Ovary (tissue), 9 donors: ENCODE measurements around the gene SOX15. TPM values are rescaled to one million over a fixed set of nuclear protein-coding genes. Genes with fewer than 3 reads are reported as not detected.

Experiments used
- DNase-seq, 5 donors: peaks; one replicate each; pipeline ENCODE4 v3.0.0-alpha.2; 2019 to 2020
- H3K27ac ChIP-seq, 2 donors: fragments of 200-600 bp; one replicate each; pipeline versions ENCODE4 v1.5.1 to v1.8.0; 2019 to 2022
- H3K27me3 ChIP-seq: fragments of 200-600 bp; one replicate; pipeline ENCODE4 v1.8.0; 2022
- H3K36me3 ChIP-seq: fragments of 200-600 bp; sonication (generic); one replicate; pipeline ENCODE4 v1.5.1; 2019
- H3K4me1 ChIP-seq: one replicate; pipeline ENCODE4 v1.8.1; 2013; ENCODE audit warnings: mild to moderate bottlenecking, moderate library complexity; ENCODE audit not compliant: insufficient read depth
- H3K4me3 ChIP-seq: fragments of 200-600 bp; sonication (generic); one replicate; pipeline ENCODE4 v1.5.1; 2017
- H3K9me3 ChIP-seq, 2 donors: fragments of 200-600 bp in 1 of 2; sonication (generic) in 1 of 2; one replicate each; pipeline versions ENCODE4 v1.5.1 to v1.8.1; 2013 to 2019; ENCODE audit warnings: mild to moderate bottlenecking in 1 of 2, moderate library complexity in 1 of 2
- CTCF ChIP-seq, 3 donors: fragments of 450-650 bp in 2 of 3; fragments of 200-600 bp in 1 of 3; IDR thresholded peaks; one replicate each; pipeline versions ENCODE4 v1.5.1 to v1.8.0; 2016 to 2022; ENCODE audit warnings: antibody characterized with exemption in 3 of 3, mild to moderate bottlenecking in 1 of 3
- EP300 ChIP-seq: sonication (generic); formaldehyde crosslinking; IDR thresholded peaks from one replicate; pipeline ENCODE4 v1.6.1; 2017; ENCODE audit warnings: antibody characterized with exemption
- POLR2A ChIP-seq: fragments of 450-650 bp; IDR thresholded peaks from one replicate; pipeline ENCODE4 v1.6.1; 2017; ENCODE audit warnings: antibody characterized with exemption, mild to moderate bottlenecking, moderate library complexity
- WGBS, 3 donors: extraction: QIAGEN DNeasy Blood & Tissue Kit in 1 of 3; methylation state at CpG; one replicate each; pipeline versions ENCODE4 v1.1.5 to v1.1.7; 2013 to 2017; 5-methylcytosine and 5-hydroxymethylcytosine counted together
- intact Hi-C, 4 donors: fragments of 100-400 bp; cut with DNase I; formaldehyde crosslinking; loops; one replicate each; pipeline versions ENCODE4 v1.11.0 to v1.15.1; 2022 to 2023
- polyA plus RNA-seq, 2 donors: library from polyadenylated mRNA; stranded (reverse); fragments of 200-250 nt in 1 of 2; fragments of 350-450 nt in 1 of 2; fragmentation: Illumina TruSeq in 1 of 2; extraction: RNeasy Lipid Tissue Mini Kit (QIAGEN cat#74804) in 1 of 2; gene quantifications; one replicate each; pipeline ENCODE4 v1.2.3, GENCODE V29; 2013 to 2014
- total RNA-seq, 7 donors: library from RNA; depleted of rRNA in 2 of 7; stranded (reverse); fragments of >200 nt in 2 of 7; fragmentation: NEBNext Ultra II Directional in 3 of 7; extraction: Animal tissue kit (Norgen Biotek cat#: 25700) in 3 of 7; gene quantifications; one replicate each; pipeline versions ENCODE4 v1.1.0 to v1.2.4, GENCODE V29; 2016 to 2023
- donor health status: DM: no; HTN: no; CAD: no; lungs with moderate emphysema.
- donor health status: DM: no; HTN: no; CAD: no.
- donor health status: Bipolar disorder and iron deficiency.
- donor health status: DM: yes; HTN: yes; CAD: no.
- donor health status: DM: no; HTN: no; CAD: no.
- donor health status: DM: yes; HTN: yes; CAD: no.

Gene SOX15
- total and polyA plus RNA-seq, 9 donors, result 2.7 to 17.3 (median 9.6) TPM

- TF ChIP-seq POLR2A, result no peak
- no peak for TF ChIP-seq CTCF (IDR thresholded peaks at IDR 0.05)
- TF ChIP-seq EP300, result no peak
- no peak for DNase-seq
- no peak overlapping the region for H3K27ac ChIP-seq
These were observed 849 bp upstream of the SOX15 start for GRCh38 chr17:7590743-7591142.

GRCh38 chr17:7589204-7589868, 558 bp downstream of the SOX15 start:
- peak overlapping the region; percentile 67 for H3K4me3 ChIP-seq
- H3K27me3 ChIP-seq, result no peaks in the 10 kb centered on the region
- peak overlapping the region; percentile 12 to 42 for H3K27ac ChIP-seq
- no peak for TF ChIP-seq EP300
- peak; percentile 19 for TF ChIP-seq POLR2A
- TF ChIP-seq CTCF (IDR thresholded peaks at IDR 0.05), result peak; percentile 89 to 93 (median 90)
- peaks cover 7% of the 10 kb centered on the region for H3K4me1 ChIP-seq
- WGBS, 3 donors, result 8 to 17% (median 8%) methylated on average over 44 to 56 of the region's 56 CpGs
- intact Hi-C loops, result no loop called here
- H3K36me3 ChIP-seq, result no peaks in the 10 kb centered on the region
- no peaks in the 10 kb centered on the region for H3K9me3 ChIP-seq
- DNase-seq, result peak; percentile 87 to 92 (median 89)

More at GRCh38 chr17:7590743-7591142, 849 bp upstream of the SOX15 start:
- H3K9me3 ChIP-seq, result no peaks in the 10 kb centered on the region
- H3K36me3 ChIP-seq, result no peaks in the 10 kb centered on the region
- no peaks in the 10 kb centered on the region for H3K27me3 ChIP-seq
- WGBS, 3 donors, result 69 to 78% (median 75%) methylated on average over 4 of the region's 4 CpGs
- intact Hi-C loops, result loop anchor here in 1 of 4 donors (10.0 kb wide), 1 partner anchor 76 kb away; no protein-coding TSS in a partner anchor
- H3K4me1 ChIP-seq, result peaks cover 3% of the 10 kb centered on the region
- no peak overlapping the region for H3K4me3 ChIP-seq

GRCh38 chr17:7588553-7589203, 1.2 kb downstream of the SOX15 start:
- Histone ChIP-seq H3K4me1 (peaks cover 8% of the 10 kb centered on the region), H3K4me3 (peak overlapping the region; percentile 67), H3K36me3 (no peaks in the 10 kb centered on the region), H3K27me3 (no peaks in the 10 kb centered on the region), H3K9me3 (no peaks in the 10 kb centered on the region), H3K27ac (peak overlapping the region; percentile 12 to 42)
- TF ChIP-seq EP300 (no peak), POLR2A (no peak)
- WGBS, 3 donors, result 28 to 52% (median 34%) methylated on average over 24 to 30 of the region's 30 CpGs
- no peak for DNase-seq
- intact Hi-C loops, result no loop called here

GRCh38 chr17:7587420-7588151, 2.3 kb downstream of the SOX15 start:
- H3K9me3 ChIP-seq, result no peaks in the 10 kb centered on the region
- no peaks in the 10 kb centered on the region for H3K27me3 ChIP-seq
- peaks cover 15% of the 10 kb centered on the region for H3K4me1 ChIP-seq
- no peaks in the 10 kb centered on the region for H3K36me3 ChIP-seq
- intact Hi-C loops, result loop anchor here in 1 of 4 donors (2.0 kb wide), 1 partner anchor 77 kb away; no protein-coding TSS in a partner anchor
- peak in 1 of 5 donors; percentile 18 for DNase-seq
- no peak for TF ChIP-seq EP300
- TF ChIP-seq CTCF (IDR thresholded peaks at IDR 0.05), result no peak
- no peak for TF ChIP-seq POLR2A
- no peak overlapping the region for H3K4me3 ChIP-seq
- 47 to 59% (median 49%) methylated on average over 12 of the region's 12 CpGs for WGBS, 3 donors
- H3K27ac ChIP-seq, result no peak overlapping the region
